H1 (cell line): ENCODE measurements around the gene TEDC1.

ENCODE experiments used
- BRCA1 ChIP-seq: IDR thresholded peaks from 2 replicates; pipeline ENCODE4 v1.6.1; 2012; ENCODE audit warnings: low read depth, low read length, improper control_type of control experiment
- EZH2 ChIP-seq: fragments of 200-600 bp; sonication (generic); IDR thresholded peaks from 2 replicates; pipeline ENCODE4 v1.7.1; 2012; ENCODE audit warnings: low read depth, mild to moderate bottlenecking, moderate library complexity, low read length, inconsistent platforms; ENCODE audit not compliant: severe bottlenecking
- GABPA ChIP-seq: IDR thresholded peaks from 2 replicates; pipeline ENCODE4 v1.6.1; 2011; ENCODE audit warnings: mild to moderate bottlenecking, low read length, moderate library complexity, borderline replicate concordance; ENCODE audit not compliant: insufficient read depth
- HDAC2 ChIP-seq, 2 experiments: fragments of 300-600 bp in 1 of 2; sonication (generic) in 1 of 2; IDR thresholded peaks; 2 replicates each; pipeline ENCODE4 v1.6.1; 2011 to 2012; ENCODE audit warnings: low read depth in 2 of 2, low read length in 2 of 2, mild to moderate bottlenecking in 2 of 2, moderate library complexity in 2 of 2, borderline replicate concordance in 1 of 2, inconsistent platforms in 1 of 2
- KDM5A ChIP-seq: fragments of 200-600 bp; IDR thresholded peaks from 2 replicates; pipeline ENCODE4 v1.7.1; 2012; ENCODE audit warnings: mild to moderate bottlenecking, low read length, inconsistent platforms, mixed read lengths
- POLR2AphosphoS5 ChIP-seq: IDR thresholded peaks from 2 replicates; pipeline ENCODE4 v1.6.1; 2011; ENCODE audit warnings: low read depth, low read length
- RAD21 ChIP-seq, 2 experiments: IDR thresholded peaks in 1 of 2; conservative IDR thresholded peaks in 1 of 2; 2 replicates each; pipeline ENCODE4 v1.6.1; 2011; ENCODE audit warnings: low read depth in 2 of 2, low read length in 2 of 2, improper control_type of control experiment in 1 of 2, inconsistent platforms in 1 of 2, mild to moderate bottlenecking in 1 of 2, moderate library complexity in 1 of 2
- TAF1 ChIP-seq: IDR thresholded peaks from 2 replicates; pipeline ENCODE4 v1.6.1; 2011; ENCODE audit warnings: mild to moderate bottlenecking, low read depth, low read length
- TBP ChIP-seq: IDR thresholded peaks from 2 replicates; pipeline ENCODE4 v1.6.1; 2011; ENCODE audit warnings: low read depth, low read length, improper control_type of control experiment
- ZNF274 ChIP-seq: IDR thresholded peaks from 2 replicates; pipeline ENCODE4 v1.7.0; 2012; ENCODE audit warnings: low read length, borderline replicate concordance; ENCODE audit errors: extremely low read depth
- TF ChIP-seq, protein P1 (sequence below), 3 experiments: IDR thresholded peaks; 1 replicate in 2 of 3; 2 replicates in 1 of 3; pipeline versions ENCODE4 v1.5.1 to v1.6.1; 2011; ENCODE audit warnings: low read length in 3 of 3, mild to moderate bottlenecking in 3 of 3, inconsistent platforms in 2 of 3, low read depth in 1 of 3, moderate library complexity in 1 of 3; ENCODE audit not compliant: insufficient read depth in 1 of 3; ENCODE audit errors: control extremely low read depth in 1 of 3

DNA sequence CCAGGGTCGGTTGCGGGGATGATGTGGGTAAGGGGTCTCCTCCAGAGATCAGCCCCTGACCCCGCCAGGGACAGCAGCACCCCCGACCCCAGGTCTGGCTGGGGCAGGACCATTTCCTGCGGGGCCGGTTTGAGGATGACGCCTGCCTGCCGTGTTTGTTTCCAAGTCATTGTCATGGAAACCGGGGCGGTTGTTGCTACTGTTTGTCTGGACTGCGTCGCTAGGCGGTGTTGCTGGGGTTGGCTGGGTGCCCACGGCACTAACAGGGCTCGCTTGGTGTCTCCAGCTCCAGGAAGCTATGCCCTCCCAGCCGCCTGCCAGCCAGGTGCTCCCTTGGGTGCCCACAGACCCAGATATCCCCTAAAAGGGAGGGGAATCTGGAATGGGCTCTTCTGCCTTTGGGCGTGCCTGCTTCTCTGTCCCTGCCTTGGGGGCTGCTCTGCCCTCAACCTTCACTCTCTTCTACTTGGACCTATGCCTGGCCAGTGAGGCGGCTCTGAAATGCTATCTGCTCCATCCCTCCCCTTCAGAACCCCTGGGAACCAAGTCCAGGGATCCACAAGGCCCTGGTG, 9.1 kb upstream of the TEDC1 start:
- TF ChIP-seq TAF1, result peak; percentile 38; the same call in 1 of the 2 replicates
- TF ChIP-seq KDM5A, result no peak
- TF ChIP-seq POLR2AphosphoS5, result no peak; the same call in 1 of the 2 replicates
- no peak for TF ChIP-seq BRCA1
- TF ChIP-seq, protein P1, sequence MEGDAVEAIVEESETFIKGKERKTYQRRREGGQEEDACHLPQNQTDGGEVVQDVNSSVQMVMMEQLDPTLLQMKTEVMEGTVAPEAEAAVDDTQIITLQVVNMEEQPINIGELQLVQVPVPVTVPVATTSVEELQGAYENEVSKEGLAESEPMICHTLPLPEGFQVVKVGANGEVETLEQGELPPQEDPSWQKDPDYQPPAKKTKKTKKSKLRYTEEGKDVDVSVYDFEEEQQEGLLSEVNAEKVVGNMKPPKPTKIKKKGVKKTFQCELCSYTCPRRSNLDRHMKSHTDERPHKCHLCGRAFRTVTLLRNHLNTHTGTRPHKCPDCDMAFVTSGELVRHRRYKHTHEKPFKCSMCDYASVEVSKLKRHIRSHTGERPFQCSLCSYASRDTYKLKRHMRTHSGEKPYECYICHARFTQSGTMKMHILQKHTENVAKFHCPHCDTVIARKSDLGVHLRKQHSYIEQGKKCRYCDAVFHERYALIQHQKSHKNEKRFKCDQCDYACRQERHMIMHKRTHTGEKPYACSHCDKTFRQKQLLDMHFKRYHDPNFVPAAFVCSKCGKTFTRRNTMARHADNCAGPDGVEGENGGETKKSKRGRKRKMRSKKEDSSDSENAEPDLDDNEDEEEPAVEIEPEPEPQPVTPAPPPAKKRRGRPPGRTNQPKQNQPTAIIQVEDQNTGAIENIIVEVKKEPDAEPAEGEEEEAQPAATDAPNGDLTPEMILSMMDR (IDR thresholded peaks at IDR 0.05; ENCODE audit: control extremely low read depth in 1 of 3, insufficient read depth in 1 of 3, low read depth in 1 of 3, low read length in 3 of 3), result peak in 1 of 3 experiments; percentile 32; a peak in 1 of 4 replicates
- TF ChIP-seq ZNF274, result no peak
- no peak for TF ChIP-seq RAD21 (IDR thresholded peaks at IDR 0.05 in 1 of 2, conservative IDR thresholded peaks at IDR 0.05 in 1 of 2; ENCODE audit: low read depth in 2 of 2, low read length in 2 of 2)
- TF ChIP-seq EZH2, result no peak
- no peak for TF ChIP-seq TBP
- no peak for TF ChIP-seq GABPA
- TF ChIP-seq HDAC2 (IDR thresholded peaks at IDR 0.05; ENCODE audit: borderline replicate concordance in 1 of 2, low read depth in 2 of 2, low read length in 2 of 2), result no peak
